Adrenal gland (tissue), 12 donors: ENCODE measurements around the gene TAS2R4. TPM values are rescaled to one million over a fixed set of nuclear protein-coding genes. Genes with fewer than 3 reads are reported as not detected.

Experiments used
- DNase-seq, 7 donors: peaks; one replicate each; pipeline ENCODE4 v3.0.0-alpha.2; 2019 to 2020
- H3K27ac ChIP-seq, 5 donors: fragments of 200-600 bp; sonication (generic) in 4 of 5; 1 replicate in 3 of 5; 2 replicates in 2 of 5; pipeline versions ENCODE4 v1.5.1 to v1.8.0; 2016 to 2020; ENCODE audit warnings: mild to moderate bottlenecking in 1 of 5
- H3K27me3 ChIP-seq: fragments of 200-600 bp; 2 replicates; pipeline ENCODE4 v1.8.0; 2021
- H3K36me3 ChIP-seq, 2 donors: fragments of 200-600 bp; replicated peaks in 1 of 2; 1 replicate in 1 of 2; 2 replicates in 1 of 2; pipeline versions ENCODE4 v1.5.1 to v1.8.0; 2018 to 2022
- H3K4me1 ChIP-seq, 2 donors: fragments of 200-600 bp; replicated peaks in 1 of 2; 1 replicate in 1 of 2; 2 replicates in 1 of 2; pipeline versions ENCODE4 v1.5.1 to v1.8.0; 2018 to 2021
- H3K4me3 ChIP-seq, 4 donors: fragments of 200-600 bp; sonication (generic) in 3 of 4; one replicate each; pipeline ENCODE4 v1.5.1; 2016 to 2018
- H3K9me3 ChIP-seq, 3 donors: fragments of 200-600 bp; sonication (generic) in 1 of 3; replicated peaks in 1 of 3; 1 replicate in 2 of 3; 2 replicates in 1 of 3; pipeline versions ENCODE4 v1.5.1 to v1.8.0; 2016 to 2021
- CTCF ChIP-seq, 6 experiments: fragments of 450-650 bp in 4 of 6; fragments of 200-600 bp in 2 of 6; sonication (generic) in 1 of 6; IDR thresholded peaks; 1 replicate in 5 of 6; 2 replicates in 1 of 6; pipeline versions ENCODE4 v1.5.1 to v1.8.0; 2016 to 2021; ENCODE audit warnings: antibody characterized with exemption in 6 of 6, mild to moderate bottlenecking in 2 of 6, moderate library complexity in 1 of 6
- POLR2A ChIP-seq, 2 donors: fragments of 450-650 bp; IDR thresholded peaks; one replicate each; pipeline ENCODE4 v1.6.1; 2017; ENCODE audit warnings: antibody characterized with exemption in 2 of 2, mild to moderate bottlenecking in 2 of 2, moderate library complexity in 1 of 2
- WGBS, 4 donors: extraction: QIAGEN DNeasy Blood & Tissue Kit in 2 of 4; methylation state at CpG; one replicate each; pipeline versions ENCODE4 v1.1.5 to v1.1.7; 2013 to 2017; 5-methylcytosine and 5-hydroxymethylcytosine counted together
- intact Hi-C, 2 donors: fragments of 100-400 bp; cut with DNase I; formaldehyde crosslinking; loops; one replicate each; pipeline versions ENCODE4 v1.14.1 to v1.15.0; 2022 to 2023
- polyA plus RNA-seq, 3 donors: library from polyadenylated mRNA; stranded (reverse); fragments of 200-250 nt in 2 of 3; fragments of 350-450 nt in 1 of 3; fragmentation: Illumina TruSeq in 1 of 3; extraction: RNeasy Lipid Tissue Mini Kit (QIAGEN cat#74804) in 1 of 3; gene quantifications; one replicate each; pipeline ENCODE4 v1.2.3, GENCODE V29; 2013 to 2014
- total RNA-seq, 9 donors: library from RNA; depleted of rRNA in 4 of 9; stranded (reverse); fragments of >200 nt in 4 of 9; fragments of 120-200 nt in 1 of 9; fragmentation: NEBNext Ultra II Directional in 1 of 9; extraction: Animal tissue kit (Norgen Biotek cat#: 25700) in 1 of 9; gene quantifications; one replicate each; pipeline versions ENCODE4 v1.1.0 to v1.2.4, GENCODE V29; 2013 to 2023
- donor health status: healthy with polysubstance abuse.
- donor health status: Bipolar disorder and iron deficiency.
- donor health status: DM: yes; HTN: yes; CAD: no.
- donor health status: DM: no; HTN: no; CAD: no.
- donor health status: DM: no; HTN: no; CAD: no.
- donor health status: DM: yes; HTN: yes; CAD: no.

TAS2R4 gene
- total and polyA plus RNA-seq, 12 donors = 0.22 to 5.2 (median 0.41) TPM; not detected in 1

- no peak overlapping the region for H3K27ac ChIP-seq
- H3K4me1 ChIP-seq = no peaks in the 10 kb centered on the region
- WGBS, 4 donors = 63 to 69% (median 66%) methylated on average over 13 of the region's 13 CpGs
- TF ChIP-seq CTCF (IDR thresholded peaks at IDR 0.05) (peak; percentile 35 to 73 (median 66)), POLR2A (IDR thresholded peaks at IDR 0.05) (no peak)
- peak; percentile 18 to 57 (median 30) for DNase-seq
- H3K9me3 ChIP-seq = no peaks in the 10 kb centered on the region
- intact Hi-C loops = no loop called here
- H3K4me3 ChIP-seq = no peak overlapping the region
- H3K36me3 ChIP-seq = no peaks in the 10 kb centered on the region
- H3K27me3 ChIP-seq = no peaks in the 10 kb centered on the region
Observed at GRCh38 chr7:141785706-141786552, 9.5 kb downstream of the TAS2R4 start.

- WGBS, 4 donors = 73 to 86% (median 76%) methylated on average over 2 of the region's 2 CpGs
- Histone ChIP-seq H3K9me3 (no peaks in the 10 kb centered on the region), H3K36me3 (no peaks in the 10 kb centered on the region), H3K4me1 (no peaks in the 10 kb centered on the region), H3K27ac (no peak overlapping the region), H3K4me3 (no peak overlapping the region), H3K27me3 (no peaks in the 10 kb centered on the region)
- no peak for DNase-seq
- intact Hi-C loops = no loop called here
- TF ChIP-seq POLR2A (IDR thresholded peaks at IDR 0.05) (no peak), CTCF (IDR thresholded peaks at IDR 0.05) (no peak)
Observed at GRCh38 chr7:141788296-141788695, 11.8 kb downstream of the TAS2R4 start.

- intact Hi-C loops = no loop called here
- WGBS, 4 donors = 75 to 86% (median 86%) methylated on average over 5 of the region's 5 CpGs
- H3K4me3 ChIP-seq = no peak within 1 kb of the TSS
- H3K9me3 ChIP-seq = no peaks in the 10 kb centered on the region
- no peaks in the 10 kb centered on the region for H3K27me3 ChIP-seq
- no peak within 1 kb of the TSS for H3K27ac ChIP-seq
- no peaks in the 10 kb centered on the region for H3K36me3 ChIP-seq
- DNase-seq = no peak
- TF ChIP-seq POLR2A (IDR thresholded peaks at IDR 0.05) = no peak
- H3K4me1 ChIP-seq = no peaks in the 10 kb centered on the region
Observed at GRCh38 chr7:141789917-141790316, 13.4 kb downstream of the TAS2R4 start, which contains the start of gene TAS2R5. TSS of gene TAS2R5 (plus strand) at chr7:141790217. CDS start at chr7:141790362, 145 bp downstream.

- H3K4me3 ChIP-seq = no peak overlapping the region
- no peaks in the 10 kb centered on the region for H3K27me3 ChIP-seq
- no peak for DNase-seq
- no peaks in the 10 kb centered on the region for H3K36me3 ChIP-seq
- H3K27ac ChIP-seq = no peak overlapping the region
- intact Hi-C loops = no loop called here
- TF ChIP-seq CTCF (IDR thresholded peaks at IDR 0.05) (no peak), POLR2A (IDR thresholded peaks at IDR 0.05) (no peak)
- 87 to 94% (median 88%) methylated on average over 2 of the region's 2 CpGs for WGBS, 4 donors
- no peaks in the 10 kb centered on the region for H3K9me3 ChIP-seq
- no peaks in the 10 kb centered on the region for H3K4me1 ChIP-seq
Observed at GRCh38 chr7:141792526-141792925, 16.1 kb downstream of the TAS2R4 start.
